HG02970 (cell line): ENCODE results near the gene IL4.
"Not testable (repeated sequence)": the region's sequence is repeated elsewhere in the genome, so short reads cannot be mapped to it uniquely, and the experiment has no call there.

ENCODE experiments used
- ATAC-seq: cut with Tn5 transposase; IDR thresholded peaks from one replicate; pipeline ENCODE4 v1.9.1; 2021; ENCODE audit warnings: mild to moderate bottlenecking, moderate library complexity, moderate number of reproducible peaks; ENCODE audit not compliant: unreplicated experiment, low FRiP score

IL4 gene

GRCh38 chr5:132689513-132689912, 15.7 kb downstream of the IL4 start:
- no peak for ATAC-seq

- ATAC-seq = no peak
Measured at GRCh38 chr5:132690156-132690555, 16.4 kb downstream of the IL4 start.

- ATAC-seq = not testable (repeated sequence)
Measured at GRCh38 chr5:132691755-132692631, 18.2 kb downstream of the IL4 start.

- ATAC-seq = no peak
Measured at GRCh38 chr5:132692632-132692967, 18.8 kb downstream of the IL4 start.

- no peak for ATAC-seq
Measured at GRCh38 chr5:132695956-132696355, 22.2 kb downstream of the IL4 start.

- ATAC-seq = no peak
Measured at GRCh38 chr5:132704875-132705274, 31.1 kb downstream of the IL4 start.

- no peak for ATAC-seq
Measured at GRCh38 chr5:132708645-132709044, 34.9 kb downstream of the IL4 start.

- ATAC-seq = no peak
Measured at GRCh38 chr5:132714456-132715307, 40.9 kb downstream of the IL4 start.

GRCh38 chr5:132718544-132719312, 44.9 kb downstream of the IL4 start:
- no peak for ATAC-seq

GRCh38 chr5:132725745-132726144, 52.0 kb downstream of the IL4 start:
- no peak for ATAC-seq

GRCh38 chr5:132729896-132730295, 56.1 kb downstream of the IL4 start:
- no peak for ATAC-seq
